Activated T-helper 1 cell treated with anti-CD3 and anti-CD28 coated beads, Interleukin-12 subunit alpha, Interleukin-12 subunit beta, Interleukin-2, Interleukin-4 antibody, amounts not matched to agents 30 ng/mL and 10 ng/mL and 1 ng/mL, durations not matched to agents 14 hours and 24 hours and 36 hours (primary cell): Measurements from ENCODE around the gene HDHD2. TPM values are rescaled to one million over a fixed set of nuclear protein-coding genes. Genes with fewer than 3 reads are reported as not detected.

Experiments used
- DNase-seq: peaks from one replicate; pipeline ENCODE4 v3.0.0; 2021; ENCODE audit warnings: low spot score
- H3K27ac Mint-ChIP-seq: one replicate; pipeline ENCODE4 v1.8.0; 2021; ENCODE audit warnings: mild to moderate bottlenecking, mixed read lengths
- H3K27me3 Mint-ChIP-seq: one replicate; pipeline ENCODE4 v1.8.0; 2022; ENCODE audit warnings: mild to moderate bottlenecking, moderate library complexity, mixed read lengths; ENCODE audit not compliant: insufficient read depth
- H3K36me3 Mint-ChIP-seq: one replicate; pipeline ENCODE4 v1.8.0; 2021; ENCODE audit warnings: low read depth, mixed read lengths
- H3K4me1 Mint-ChIP-seq: one replicate; pipeline ENCODE4 v1.8.0; 2021; ENCODE audit warnings: low read depth, mixed read lengths
- H3K4me3 Mint-ChIP-seq: one replicate; pipeline ENCODE4 v1.8.0; 2021; ENCODE audit warnings: mild to moderate bottlenecking, moderate library complexity, mixed read lengths
- H3K9me3 Mint-ChIP-seq: one replicate; pipeline ENCODE4 v1.8.0; 2021; ENCODE audit warnings: mixed read lengths
- intact Hi-C: fragments of 100-400 bp; cut with micrococcal nuclease; formaldehyde crosslinking; loops from one replicate; pipeline ENCODE4 v1.15.1; 2024
- total RNA-seq: library from RNA; stranded (reverse); gene quantifications from 2 replicates; pipeline ENCODE4 v1.2.3, GENCODE V29; 2022

Gene HDHD2
- total RNA-seq, 1 donor from 2014 or later, result 36.8 TPM

DNA sequence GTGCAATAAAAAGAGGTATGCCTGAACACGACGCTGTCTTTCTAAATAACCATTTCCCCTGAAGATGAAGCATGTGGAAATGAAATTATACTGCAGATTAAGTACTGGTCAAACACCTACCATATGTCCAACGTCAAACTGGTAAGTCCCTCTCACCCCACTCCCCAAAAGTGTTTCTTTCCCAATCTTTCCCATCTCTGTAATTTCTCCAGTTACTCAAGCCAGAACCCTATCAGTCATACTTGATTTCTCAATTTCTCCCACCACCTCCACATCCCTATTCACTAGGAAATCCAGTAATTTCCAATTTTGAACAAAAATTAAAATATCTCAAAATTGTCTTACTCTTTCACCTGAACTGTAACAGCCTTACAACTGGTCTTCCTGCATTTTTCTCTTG lies 29.2 kb downstream of the HDHD2 start:
- no peak for DNase-seq
- Mint-ChIP-seq H3K27me3 (no peaks in the 10 kb centered on the region), H3K36me3 (peaks cover 28% of the 10 kb centered on the region), H3K4me3 (no peak overlapping the region), H3K27ac (no peak overlapping the region), H3K4me1 (peaks cover 21% of the 10 kb centered on the region), H3K9me3 (no peaks in the 10 kb centered on the region)
- intact Hi-C loops, result loop anchor here (2.0 kb wide), 1 partner anchor 20 kb away; no protein-coding TSS in a partner anchor

DNA sequence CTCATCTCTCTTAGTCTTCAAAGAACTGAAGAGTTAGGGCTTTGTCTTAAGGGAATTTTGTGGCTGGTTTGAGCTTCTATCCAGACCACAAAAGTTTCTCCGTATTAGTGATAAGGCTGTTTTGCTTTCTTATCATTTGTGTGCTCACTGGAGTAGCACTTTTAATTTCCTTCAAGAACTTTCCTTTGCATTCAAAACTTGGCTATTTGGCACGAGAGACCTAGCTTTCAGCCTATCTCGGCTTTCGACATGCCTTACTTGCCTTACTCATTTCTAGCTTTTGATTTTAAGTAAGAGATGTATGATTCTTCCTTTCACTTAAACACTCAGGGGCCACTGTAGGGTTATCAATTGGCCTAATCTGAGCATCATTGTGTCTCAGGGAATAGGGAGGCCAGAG lies 29.9 kb downstream of the HDHD2 start:
- intact Hi-C loops, result loop anchor here (1.0 to 2.0 kb wide), 3 partner anchors 20 to 43 kb away; partner anchors contain the start of gene HDHD2
- Mint-ChIP-seq H3K36me3 (peaks cover 26% of the 10 kb centered on the region), H3K4me1 (peaks cover 21% of the 10 kb centered on the region), H3K4me3 (no peak overlapping the region), H3K9me3 (no peaks in the 10 kb centered on the region), H3K27me3 (no peaks in the 10 kb centered on the region), H3K27ac (peak overlapping the region; percentile 26)
- DNase-seq, result no peak

DNA sequence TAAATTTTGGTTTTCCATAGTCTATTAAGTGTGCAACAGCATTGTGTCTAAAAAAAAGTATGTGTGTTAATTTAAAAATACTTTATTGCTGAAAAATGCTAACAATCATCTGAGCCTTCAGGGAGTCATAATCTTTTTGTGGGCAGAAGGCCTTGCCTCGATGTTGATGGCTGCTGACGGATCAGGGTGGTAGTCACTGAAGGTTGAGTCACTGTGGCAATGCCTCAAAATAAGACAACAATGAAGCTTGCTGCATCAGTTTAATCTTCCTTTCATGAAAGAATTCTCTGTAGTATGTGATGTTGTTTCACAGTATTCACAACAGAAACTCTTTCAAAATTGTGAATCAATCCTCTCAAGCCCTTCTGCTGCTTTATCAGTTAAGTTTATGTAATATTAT lies 31.3 kb downstream of the HDHD2 start:
- no peak overlapping the region for H3K27ac Mint-ChIP-seq
- H3K4me1 Mint-ChIP-seq, result peaks cover 21% of the 10 kb centered on the region
- H3K36me3 Mint-ChIP-seq, result peaks cover 24% of the 10 kb centered on the region
- DNase-seq, result no peak
- H3K4me3 Mint-ChIP-seq, result no peak overlapping the region
- H3K27me3 Mint-ChIP-seq, result no peaks in the 10 kb centered on the region
- H3K9me3 Mint-ChIP-seq, result no peaks in the 10 kb centered on the region
- intact Hi-C loops, result no loop called here

- no peak for DNase-seq
- intact Hi-C loops, result no loop called here
- H3K27ac Mint-ChIP-seq, result no peak overlapping the region
- no peak overlapping the region for H3K4me3 Mint-ChIP-seq
- H3K27me3 Mint-ChIP-seq, result no peaks in the 10 kb centered on the region
- no peaks in the 10 kb centered on the region for H3K9me3 Mint-ChIP-seq
- H3K4me1 Mint-ChIP-seq, result peaks cover 3% of the 10 kb centered on the region
- peaks cover 31% of the 10 kb centered on the region for H3K36me3 Mint-ChIP-seq
These were observed 35.1 kb downstream of the HDHD2 start for GRCh38 chr18:47115205-47115604.

- Mint-ChIP-seq H3K4me1 (no peaks in the 10 kb centered on the region), H3K4me3 (no peak overlapping the region), H3K9me3 (no peaks in the 10 kb centered on the region), H3K27me3 (no peaks in the 10 kb centered on the region), H3K36me3 (peaks cover 24% of the 10 kb centered on the region), H3K27ac (no peak overlapping the region)
- intact Hi-C loops, result no loop called here
- no peak for DNase-seq
These were observed 36.3 kb downstream of the HDHD2 start for GRCh38 chr18:47113796-47114540.

DNA sequence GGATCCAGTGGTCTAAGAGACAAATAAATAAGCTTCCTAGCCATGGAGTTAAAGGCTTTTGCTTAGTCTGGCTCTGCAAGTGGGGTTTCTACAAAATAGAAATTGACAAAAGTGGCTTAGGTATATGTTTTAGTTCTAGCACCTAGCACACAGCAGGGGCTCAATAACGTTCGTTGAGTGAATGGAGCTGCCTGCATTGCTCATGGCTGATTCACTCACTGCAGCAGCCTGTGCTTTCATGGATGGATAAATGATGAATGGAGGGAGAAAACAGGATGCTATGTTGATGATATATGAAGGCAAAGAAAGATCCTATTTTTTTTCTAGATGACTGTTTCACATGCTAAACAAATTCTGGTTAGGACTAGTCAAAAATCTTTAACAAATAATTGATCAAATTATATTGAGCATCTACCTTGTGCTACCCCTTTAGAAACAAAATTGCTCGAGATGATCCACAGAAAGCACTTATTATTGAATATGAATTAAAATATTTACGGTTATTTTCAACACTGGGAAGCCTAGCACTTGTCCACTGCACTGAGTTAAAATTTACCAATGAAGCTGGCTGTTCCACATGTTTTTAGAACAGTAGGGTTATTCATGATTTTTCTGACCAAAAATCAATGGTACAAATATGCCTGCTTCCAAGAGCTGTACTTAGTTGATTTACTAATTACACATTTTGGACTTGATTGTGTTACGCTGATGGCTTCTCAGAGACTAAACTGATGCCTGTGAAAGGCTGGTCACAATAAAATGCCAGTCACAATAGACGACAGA lies 39.6 kb downstream of the HDHD2 start:
- no peaks in the 10 kb centered on the region for H3K27me3 Mint-ChIP-seq
- intact Hi-C loops, result no loop called here

GRCh38 chr18:47109720-47110119 lies 40.6 kb downstream of the HDHD2 start:
- Mint-ChIP-seq H3K4me1 (no peaks in the 10 kb centered on the region), H3K27ac (no peak overlapping the region), H3K27me3 (no peaks in the 10 kb centered on the region), H3K36me3 (peaks cover 23% of the 10 kb centered on the region), H3K4me3 (no peak overlapping the region), H3K9me3 (no peaks in the 10 kb centered on the region)
- no peak for DNase-seq
- intact Hi-C loops, result no loop called here

More for the DNA sequence above, 39.6 kb downstream of the HDHD2 start:
- H3K4me1 Mint-ChIP-seq, result no peaks in the 10 kb centered on the region
- H3K36me3 Mint-ChIP-seq, result peaks cover 23% of the 10 kb centered on the region
- no peak overlapping the region for H3K27ac Mint-ChIP-seq
- no peaks in the 10 kb centered on the region for H3K9me3 Mint-ChIP-seq
- DNase-seq, result no peak
- no peak overlapping the region for H3K4me3 Mint-ChIP-seq

DNA sequence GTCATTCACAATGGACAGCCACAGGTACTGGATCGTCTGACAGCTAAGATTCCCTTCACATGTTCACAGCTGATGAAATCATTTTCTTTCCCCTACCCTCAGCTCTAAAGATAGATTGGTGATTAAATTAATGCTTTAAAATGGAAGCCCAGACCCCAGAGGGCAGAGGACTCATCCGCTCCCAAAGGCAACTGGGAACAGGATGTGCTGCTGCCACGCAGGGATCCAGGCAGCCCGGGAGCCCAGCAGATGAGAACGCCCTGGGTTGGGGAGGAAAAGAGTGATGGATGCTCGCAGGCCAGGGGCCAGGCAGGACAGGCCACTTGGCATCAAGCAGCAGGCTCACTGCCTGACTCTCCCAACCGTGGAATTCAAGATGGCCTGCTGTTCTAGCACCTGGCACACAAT lies 41.3 kb downstream of the HDHD2 start:
- no peaks in the 10 kb centered on the region for H3K9me3 Mint-ChIP-seq
- H3K27me3 Mint-ChIP-seq, result no peaks in the 10 kb centered on the region
- intact Hi-C loops, result no loop called here
- peaks cover 26% of the 10 kb centered on the region for H3K36me3 Mint-ChIP-seq
- H3K4me1 Mint-ChIP-seq, result no peaks in the 10 kb centered on the region
- no peak overlapping the region for H3K4me3 Mint-ChIP-seq
- no peak for DNase-seq
- no peak overlapping the region for H3K27ac Mint-ChIP-seq

GRCh38 chr18:47108373-47108772 lies 41.9 kb downstream of the HDHD2 start:
- peaks cover 26% of the 10 kb centered on the region for H3K36me3 Mint-ChIP-seq
- H3K4me3 Mint-ChIP-seq, result no peak overlapping the region
- H3K27ac Mint-ChIP-seq, result no peak overlapping the region
- intact Hi-C loops, result no loop called here
- no peak for DNase-seq
- H3K9me3 Mint-ChIP-seq, result no peaks in the 10 kb centered on the region
- H3K4me1 Mint-ChIP-seq, result no peaks in the 10 kb centered on the region
- no peaks in the 10 kb centered on the region for H3K27me3 Mint-ChIP-seq

GRCh38 chr18:47100212-47100831 lies 50.0 kb downstream of the HDHD2 start:
- Mint-ChIP-seq H3K4me1 (no peaks in the 10 kb centered on the region), H3K4me3 (no peak overlapping the region), H3K27me3 (no peaks in the 10 kb centered on the region), H3K9me3 (no peaks in the 10 kb centered on the region), H3K36me3 (peaks cover 4% of the 10 kb centered on the region), H3K27ac (no peak overlapping the region)
- intact Hi-C loops, result loop anchor here (1.0 to 2.0 kb wide), 4 partner anchors 20 to 649 kb away; partner anchors contain the start of gene IER3IP1
- DNase-seq, result peak; percentile 16

DNA sequence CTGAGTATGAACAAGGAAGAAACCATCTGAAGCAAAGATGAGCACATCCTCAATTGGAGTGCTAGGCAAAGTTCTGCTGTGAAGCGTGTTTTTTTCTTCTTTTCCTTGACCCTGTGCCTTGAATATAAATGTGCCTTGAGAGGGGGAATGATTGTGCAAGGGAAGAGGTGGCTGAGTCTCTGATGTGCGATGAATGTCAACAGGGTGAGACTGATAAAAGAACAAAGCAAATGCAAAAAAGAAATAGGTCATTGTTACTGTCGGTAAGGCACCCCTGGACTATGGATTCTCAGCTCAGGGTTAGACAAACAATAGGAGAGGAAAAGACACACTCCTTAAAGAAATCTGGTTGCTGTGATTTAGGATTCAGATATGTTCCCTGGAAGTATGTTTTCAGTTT lies 54.5 kb downstream of the HDHD2 start:
- Mint-ChIP-seq H3K4me1 (no peaks in the 10 kb centered on the region), H3K4me3 (no peak overlapping the region), H3K36me3 (no peaks in the 10 kb centered on the region), H3K27ac (no peak overlapping the region), H3K27me3 (no peaks in the 10 kb centered on the region), H3K9me3 (no peaks in the 10 kb centered on the region)
- intact Hi-C loops, result no loop called here
- DNase-seq, result no peak

GRCh38 chr18:47087676-47088075 lies 62.6 kb downstream of the HDHD2 start:
- no peaks in the 10 kb centered on the region for H3K4me1 Mint-ChIP-seq
- H3K27me3 Mint-ChIP-seq, result no peaks in the 10 kb centered on the region
- no peak overlapping the region for H3K27ac Mint-ChIP-seq
- no peaks in the 10 kb centered on the region for H3K36me3 Mint-ChIP-seq
- intact Hi-C loops, result no loop called here
- no peak for DNase-seq
- no peak overlapping the region for H3K4me3 Mint-ChIP-seq
- no peaks in the 10 kb centered on the region for H3K9me3 Mint-ChIP-seq

GRCh38 chr18:47081578-47081977 lies 68.7 kb downstream of the HDHD2 start:
- DNase-seq, result no peak
- intact Hi-C loops, result no loop called here
- Mint-ChIP-seq H3K36me3 (no peaks in the 10 kb centered on the region), H3K4me3 (no peak overlapping the region), H3K4me1 (no peaks in the 10 kb centered on the region), H3K27me3 (peaks cover 2% of the 10 kb centered on the region), H3K27ac (no peak overlapping the region), H3K9me3 (no peaks in the 10 kb centered on the region)
